ENCODE data around the gene RAD54L. TPM values are rescaled to one million over a fixed set of nuclear protein-coding genes. Genes with fewer than 3 reads are reported as not detected.

Gene RAD54L
- total RNA-seq, 1 experiment from 2014 or later, result 28.9 TPM

DNA sequence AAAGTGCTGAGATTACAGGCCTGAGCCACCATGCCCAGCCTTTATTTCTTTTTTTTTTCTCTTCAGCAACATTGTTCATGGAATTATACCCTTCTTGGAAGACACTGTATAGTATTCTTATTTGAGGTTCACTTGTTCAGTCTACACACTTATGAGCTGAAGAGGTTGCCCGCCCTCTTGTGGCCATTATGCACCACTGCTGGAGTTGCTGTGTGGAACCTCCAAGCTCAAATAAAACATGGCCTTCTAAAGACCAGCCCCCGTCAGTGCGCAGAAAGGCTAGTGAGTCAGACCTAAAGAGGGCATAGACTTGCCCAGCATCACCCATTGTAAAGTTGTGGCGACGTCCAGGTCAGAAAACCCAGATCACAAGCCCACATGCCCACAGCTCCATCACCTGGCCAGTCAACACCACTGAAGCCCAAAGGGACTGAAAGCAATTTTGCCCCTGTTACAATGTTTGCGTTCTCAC is 24.1 kb upstream of the RAD54L start:
- peak; percentile 87 for DNase-seq (ENCODE audit: low read depth, low spot score)
- H3K4me1 ChIP-seq (ENCODE audit: control insufficient read depth in 1 of 2, insufficient read depth in 2 of 2, low read length in 2 of 2), result peaks cover 3 to 27% of the 10 kb centered on the region in 2 experiments; a peak in 3 of 4 replicates
- H4K20me1 ChIP-seq (ENCODE audit: insufficient read depth), result no peaks in the 10 kb centered on the region
- TF ChIP-seq YY1 (IDR thresholded peaks at IDR 0.05; ENCODE audit: extremely low read depth, insufficient replicate concordance, low read depth, low read length) (peak; percentile 73), ZBTB33 (IDR thresholded peaks at IDR 0.05; ENCODE audit: extremely low read depth, insufficient replicate concordance, low read length) (no peak), ZNF274 (IDR thresholded peaks at IDR 0.05; ENCODE audit: low read depth, low read length) (no peak), RAD21 (IDR thresholded peaks at IDR 0.05; ENCODE audit: low read depth) (peak; percentile 98)
- TF ChIP-seq, protein P1, sequence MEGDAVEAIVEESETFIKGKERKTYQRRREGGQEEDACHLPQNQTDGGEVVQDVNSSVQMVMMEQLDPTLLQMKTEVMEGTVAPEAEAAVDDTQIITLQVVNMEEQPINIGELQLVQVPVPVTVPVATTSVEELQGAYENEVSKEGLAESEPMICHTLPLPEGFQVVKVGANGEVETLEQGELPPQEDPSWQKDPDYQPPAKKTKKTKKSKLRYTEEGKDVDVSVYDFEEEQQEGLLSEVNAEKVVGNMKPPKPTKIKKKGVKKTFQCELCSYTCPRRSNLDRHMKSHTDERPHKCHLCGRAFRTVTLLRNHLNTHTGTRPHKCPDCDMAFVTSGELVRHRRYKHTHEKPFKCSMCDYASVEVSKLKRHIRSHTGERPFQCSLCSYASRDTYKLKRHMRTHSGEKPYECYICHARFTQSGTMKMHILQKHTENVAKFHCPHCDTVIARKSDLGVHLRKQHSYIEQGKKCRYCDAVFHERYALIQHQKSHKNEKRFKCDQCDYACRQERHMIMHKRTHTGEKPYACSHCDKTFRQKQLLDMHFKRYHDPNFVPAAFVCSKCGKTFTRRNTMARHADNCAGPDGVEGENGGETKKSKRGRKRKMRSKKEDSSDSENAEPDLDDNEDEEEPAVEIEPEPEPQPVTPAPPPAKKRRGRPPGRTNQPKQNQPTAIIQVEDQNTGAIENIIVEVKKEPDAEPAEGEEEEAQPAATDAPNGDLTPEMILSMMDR (IDR thresholded peaks at IDR 0.05 in 2 of 3, conservative IDR thresholded peaks at IDR 0.05 in 1 of 3; ENCODE audit: borderline replicate concordance in 1 of 3, insufficient read depth in 1 of 3, low read depth in 2 of 3, low read length in 2 of 3), result peak; percentile 92 to 99 (median 98)
- H2AFZ ChIP-seq (ENCODE audit: low read depth, low read length, poor library complexity, severe bottlenecking), result peak overlapping the region; percentile 100
- H3K4me2 ChIP-seq (ENCODE audit: low read length), result peak overlapping the region; percentile 52
- no TSS peak for BruUV-seq (replicated peaks)
- H3K9me2 ChIP-seq (ENCODE audit: insufficient read depth), result no peaks in the 10 kb centered on the region
- H3K27ac ChIP-seq (ENCODE audit: low read depth, low read length), result peak overlapping the region; percentile 6; the same call in 1 of the 2 replicates
- no peaks in the 10 kb centered on the region for H3K27me3 ChIP-seq (ENCODE audit: insufficient read depth, low read length)
- no peak overlapping the region; a peak in 1 of 4 replicates for H3K4me3 ChIP-seq (replicated peaks in 1 of 2; ENCODE audit: low read depth in 1 of 2, low read length in 2 of 2)
- peak; percentile 95 for ATAC-seq
- peak overlapping the region; percentile 15; the same call in 1 of the 2 replicates for H3K9ac ChIP-seq (ENCODE audit: low read length)
- intact Hi-C loops (cut with micrococcal nuclease), result loop anchor here (1.0 kb wide), 2 partner anchors 44 to 186 kb away; no protein-coding TSS in a partner anchor
- no peaks in the 10 kb centered on the region for H3K79me2 ChIP-seq (ENCODE audit: insufficient read depth, low read length)
- H3K9me3 ChIP-seq (ENCODE audit: control insufficient read depth in 1 of 2, insufficient read depth in 1 of 2, low read depth in 1 of 2, low read length in 2 of 2), result no peaks in the 10 kb centered on the region
- RAD21 ChIA-PET (ENCODE audit: low non-redundant PET in 1 of 2, low total read pairs in 2 of 2, uncharacterized antibody in 2 of 2, unreplicated experiment in 2 of 2), result interaction anchor here (0.6 to 1.7 kb wide), 8 partner anchors 21 to 184 kb away, joined by 3 to 28 read pairs (median 4); no protein-coding TSS in a partner anchor
- no peaks in the 10 kb centered on the region for H3K36me3 ChIP-seq (ENCODE audit: control insufficient read depth in 1 of 2, insufficient read depth in 2 of 2, low read length in 2 of 2)
- POLR2A ChIA-PET, result interaction anchor here (0.9 to 2.4 kb wide), 7 partner anchors 11 to 184 kb away, joined by 3 to 17 read pairs (median 5); no protein-coding TSS in a partner anchor
- CTCF ChIA-PET, result interaction anchor here (0.6 to 3.0 kb wide), 34 partner anchors 9 to 646 kb away, joined by 3 to 94 read pairs (median 4); partner anchors contain the start of genes POMGNT1 and RAD54L

Data from HCT116 (cell line).